Right atrium auricular region (tissue), 2 donors: ENCODE results near the gene PLEKHA7. TPM values are rescaled to one million over a fixed set of nuclear protein-coding genes. Genes with fewer than 3 reads are reported as not detected.

Experiments used
- DNase-seq: peaks from one replicate; pipeline ENCODE4 v3.0.0-alpha.2; 2019; ENCODE audit warnings: low spot score
- H3K27ac ChIP-seq, 2 donors: fragments of 200-600 bp; sonication (generic); 1 replicate in 1 of 2; 2 replicates in 1 of 2; pipeline ENCODE4 v1.5.1; 2016 to 2019
- H3K27me3 ChIP-seq, 2 donors: fragments of 200-600 bp; sonication (generic); one replicate each; pipeline versions ENCODE4 v1.5.1 to v1.6.0; 2017 to 2019
- H3K36me3 ChIP-seq: fragments of 200-600 bp; sonication (generic); one replicate; pipeline ENCODE4 v1.5.1; 2016
- H3K4me1 ChIP-seq, 2 donors: fragments of 200-600 bp; sonication (generic); one replicate each; pipeline versions ENCODE4 v1.5.1 to v1.6.0; 2017 to 2019
- H3K4me3 ChIP-seq, 2 donors: fragments of 200-600 bp; sonication (generic); 1 replicate in 1 of 2; 2 replicates in 1 of 2; pipeline ENCODE4 v1.5.1; 2017 to 2019; ENCODE audit warnings: mild to moderate bottlenecking in 1 of 2, moderate library complexity in 1 of 2
- H3K9me3 ChIP-seq, 2 donors: fragments of 200-600 bp; sonication (generic); one replicate each; pipeline ENCODE4 v1.5.1; 2019
- CTCF ChIP-seq, 2 donors: fragments of 200-600 bp; sonication (generic); IDR thresholded peaks; one replicate each; pipeline ENCODE4 v1.5.1; 2019; ENCODE audit warnings: antibody characterized with exemption in 2 of 2
- total RNA-seq, 2 donors: library from RNA; depleted of rRNA; stranded (reverse); fragments of >200 nt; gene quantifications; one replicate each; pipeline ENCODE4 v1.1.0, GENCODE V29; 2016

The PLEKHA7 gene
- total RNA-seq, 2 donors from 2014 or later = 18.8 to 24.6 TPM

- Histone ChIP-seq H3K4me1 (no peaks in the 10 kb centered on the region), H3K4me3 (no peak overlapping the region), H3K9me3 (no peaks in the 10 kb centered on the region), H3K27ac (no peak overlapping the region), H3K36me3 (no peaks in the 10 kb centered on the region), H3K27me3 (no peaks in the 10 kb centered on the region)
- DNase-seq = no peak
- no peak for TF ChIP-seq CTCF (IDR thresholded peaks at IDR 0.05)
Measured at GRCh38 chr11:16833026-16833425, 181.2 kb downstream of the PLEKHA7 start.

- no peaks in the 10 kb centered on the region for H3K9me3 ChIP-seq
- no peaks in the 10 kb centered on the region for H3K4me1 ChIP-seq
- H3K27ac ChIP-seq = no peak overlapping the region
- no peaks in the 10 kb centered on the region for H3K36me3 ChIP-seq
- no peak overlapping the region for H3K4me3 ChIP-seq
- no peak for DNase-seq
- no peak for TF ChIP-seq CTCF (IDR thresholded peaks at IDR 0.05)
- no peaks in the 10 kb centered on the region for H3K27me3 ChIP-seq
Measured at GRCh38 chr11:16832193-16832539, 182.0 kb downstream of the PLEKHA7 start.

GRCh38 chr11:16831316-16832192 lies 182.7 kb downstream of the PLEKHA7 start:
- Histone ChIP-seq H3K4me3 (no peak overlapping the region), H3K4me1 (no peaks in the 10 kb centered on the region), H3K9me3 (no peaks in the 10 kb centered on the region), H3K27me3 (no peaks in the 10 kb centered on the region), H3K36me3 (no peaks in the 10 kb centered on the region), H3K27ac (no peak overlapping the region)
- no peak for TF ChIP-seq CTCF (IDR thresholded peaks at IDR 0.05)
- DNase-seq = no peak

- no peak for TF ChIP-seq CTCF (IDR thresholded peaks at IDR 0.05)
- H3K27ac ChIP-seq = no peak overlapping the region
- H3K9me3 ChIP-seq = no peaks in the 10 kb centered on the region
- no peaks in the 10 kb centered on the region for H3K36me3 ChIP-seq
- H3K4me3 ChIP-seq = no peak overlapping the region
- no peak for DNase-seq
- no peaks in the 10 kb centered on the region for H3K27me3 ChIP-seq
- peaks cover 0 to 1% of the 10 kb centered on the region in 2 donors for H3K4me1 ChIP-seq
Measured at GRCh38 chr11:16827139-16827538, 187.1 kb downstream of the PLEKHA7 start.

- Histone ChIP-seq H3K27me3 (no peaks in the 10 kb centered on the region), H3K27ac (no peak overlapping the region), H3K4me1 (peaks cover 0 to 13% of the 10 kb centered on the region in 2 donors), H3K4me3 (no peak overlapping the region), H3K36me3 (no peaks in the 10 kb centered on the region), H3K9me3 (no peaks in the 10 kb centered on the region)
- DNase-seq = no peak
- TF ChIP-seq CTCF (IDR thresholded peaks at IDR 0.05) = no peak
Measured at GRCh38 chr11:16825968-16826367, 188.2 kb downstream of the PLEKHA7 start.

GRCh38 chr11:16825101-16825500 lies 189.1 kb downstream of the PLEKHA7 start:
- H3K9me3 ChIP-seq = no peaks in the 10 kb centered on the region
- TF ChIP-seq CTCF (IDR thresholded peaks at IDR 0.05) = no peak
- no peak for DNase-seq
- peaks cover 0 to 22% of the 10 kb centered on the region in 2 donors for H3K4me1 ChIP-seq
- no peaks in the 10 kb centered on the region for H3K36me3 ChIP-seq
- H3K27me3 ChIP-seq = no peaks in the 10 kb centered on the region
- no peak overlapping the region for H3K27ac ChIP-seq
- H3K4me3 ChIP-seq = no peak overlapping the region
